AG04450 (cell line): ENCODE results near the gene KRTAP5-8. TPM values are rescaled to one million over a fixed set of nuclear protein-coding genes. Genes with fewer than 3 reads are reported as not detected.
A peak's percentile ranks its signal among the peaks of the same experiment; 100 is the strongest.

Experiments
- CTCF ChIA-PET: fragments of 300-600, 350-600 bp; formaldehyde crosslinking; extraction: SDS; loops from one replicate; lab custom pipeline; 2022; ENCODE audit warnings: antibody characterized with exemption, inconsistent platforms; lab: Charles Lee
- POLR2A ChIA-PET: fragments of 350-600 bp; formaldehyde crosslinking; extraction: SDS; loops from one replicate; lab custom pipeline; 2021; ENCODE audit warnings: antibody characterized with exemption, inconsistent platforms; lab: Yijun Ruan, JAX
- DNase-seq: peaks from one replicate; pipeline ENCODE4 v3.0.0-alpha.2; 2011; ENCODE audit warnings: low read depth, low spot score
- H3K27ac ChIP-seq: one replicate; pipeline ENCODE4 v1.5.1; 2012; ENCODE audit warnings: low read depth, low read length, control low read depth
- H3K27me3 ChIP-seq: one replicate; pipeline ENCODE4 v1.6.0; 2012; ENCODE audit warnings: low read length; ENCODE audit not compliant: control insufficient read depth, insufficient read depth
- H3K4me3 ChIP-seq: 2 replicates; pipeline ENCODE4 v1.5.1; 2011; ENCODE audit warnings: mild to moderate bottlenecking, low read depth, low read length, control low read depth
- H3K9me3 ChIP-seq: 2 replicates; pipeline ENCODE4 v1.5.1; 2012; ENCODE audit warnings: low read length; ENCODE audit not compliant: control insufficient read depth, insufficient read depth
- CTCF ChIP-seq: IDR thresholded peaks from 2 replicates; pipeline ENCODE4 v1.5.1; 2011; ENCODE audit warnings: low read depth, low read length, control low read depth, inconsistent platforms
- polyA plus RNA-seq: library from polyadenylated mRNA; depleted of rRNA; stranded (reverse); fragments of >200 nt; gene quantifications from 2 replicates; pipeline ENCODE4 v1.2.3, GENCODE V29; 2011

Gene KRTAP5-8
- polyA plus RNA-seq, 1 experiment: 0.06 TPM

DNA sequence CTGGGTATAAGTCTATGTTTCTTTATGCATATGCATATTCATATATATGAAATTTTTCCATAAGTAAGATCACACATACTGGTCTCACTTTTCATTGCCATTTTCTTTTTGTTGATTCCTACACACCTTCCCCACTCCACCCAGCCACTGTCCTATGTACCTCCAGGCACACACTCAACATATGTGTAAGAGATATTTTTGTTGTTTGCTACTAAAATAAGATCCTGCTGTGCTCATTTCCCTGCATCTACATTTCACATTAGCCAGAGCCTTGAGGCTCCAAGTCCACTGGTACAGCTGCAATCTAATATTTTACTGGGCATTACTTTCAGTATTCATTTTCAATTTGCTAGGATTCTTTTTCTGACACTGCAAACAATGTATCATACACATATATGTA, 19.4 kb downstream of the KRTAP5-8 start:
- Histone ChIP-seq H3K4me3 (no peak overlapping the region), H3K27me3 (peaks cover 4% of the 10 kb centered on the region), H3K27ac (no peak overlapping the region), H3K9me3 (no peaks in the 10 kb centered on the region; the same call in 1 of the 2 replicates)
- DNase-seq: no peak
- ChIA-PET CTCF (no interaction called here), POLR2A (no interaction called here)
- TF ChIP-seq CTCF: no peak

- TF ChIP-seq CTCF: no peak
- peaks cover 4% of the 10 kb centered on the region for H3K27me3 ChIP-seq
- ChIA-PET CTCF (no interaction called here), POLR2A (no interaction called here)
- H3K9me3 ChIP-seq: no peaks in the 10 kb centered on the region; the same call in 1 of the 2 replicates
- H3K4me3 ChIP-seq: no peak overlapping the region
- DNase-seq: no peak
- H3K27ac ChIP-seq: no peak overlapping the region
These were observed 21.2 kb downstream of the KRTAP5-8 start for GRCh38 chr11:71558996-71559395.

- POLR2A ChIA-PET: no interaction called here
- DNase-seq: no peak
- H3K27ac ChIP-seq: no peak overlapping the region
- no peak overlapping the region for H3K4me3 ChIP-seq
- peaks cover 4% of the 10 kb centered on the region for H3K27me3 ChIP-seq
- TF ChIP-seq CTCF: no peak
- no peaks in the 10 kb centered on the region for H3K9me3 ChIP-seq
- CTCF ChIA-PET: no interaction called here
These were observed 24.3 kb downstream of the KRTAP5-8 start for GRCh38 chr11:71562120-71562519.

DNA sequence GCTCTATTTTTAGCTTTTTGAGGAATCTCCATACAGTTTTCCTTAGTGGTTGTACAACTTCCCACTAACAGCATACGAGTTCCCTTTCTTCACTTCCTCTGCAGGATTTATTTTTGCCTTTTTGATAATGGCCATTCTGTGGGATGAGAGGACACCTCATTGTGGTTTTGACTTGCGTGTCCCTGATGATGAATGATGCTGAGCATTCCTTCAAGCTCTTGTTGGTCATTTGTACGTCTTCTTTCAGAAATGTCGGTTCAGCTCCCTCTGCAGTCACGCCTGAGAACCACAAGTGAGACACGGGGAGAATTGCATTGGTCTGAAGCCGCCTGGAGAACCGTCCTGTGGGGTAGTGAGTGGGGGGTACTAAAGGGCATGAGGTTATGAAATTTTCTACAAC, 25.6 kb downstream of the KRTAP5-8 start:
- CTCF ChIA-PET: interaction anchor here (0.8 kb wide), 1 partner anchor 181 kb away, joined by 3 read pairs; no protein-coding TSS in a partner anchor
- no peaks in the 10 kb centered on the region for H3K9me3 ChIP-seq
- no peak overlapping the region for H3K27ac ChIP-seq
- no peak for DNase-seq
- TF ChIP-seq CTCF: peak; percentile 41
- POLR2A ChIA-PET: no interaction called here
- H3K4me3 ChIP-seq: no peak overlapping the region
- peaks cover 6% of the 10 kb centered on the region for H3K27me3 ChIP-seq

- TF ChIP-seq CTCF: no peak
- no peak overlapping the region for H3K27ac ChIP-seq
- POLR2A ChIA-PET: no interaction called here
- H3K27me3 ChIP-seq: peaks cover 2% of the 10 kb centered on the region
- H3K9me3 ChIP-seq: no peaks in the 10 kb centered on the region
- CTCF ChIA-PET: no interaction called here
- DNase-seq: no peak
- no peak overlapping the region for H3K4me3 ChIP-seq
These were observed 26.6 kb downstream of the KRTAP5-8 start for GRCh38 chr11:71564430-71564829.
